Mucosa of stomach (tissue), 1 donor: Measurements from ENCODE around the gene IFT57.

Experiments used
- H3K27me3 ChIP-seq: one replicate; pipeline ENCODE4 v1.7.0; 2013; ENCODE audit warnings: mild to moderate bottlenecking, low read length; ENCODE audit not compliant: control insufficient read depth, insufficient read depth
- H3K36me3 ChIP-seq: one replicate; pipeline ENCODE4 v1.7.0; 2013; ENCODE audit warnings: low read length; ENCODE audit not compliant: control insufficient read depth, insufficient read depth
- H3K4me1 ChIP-seq: one replicate; pipeline ENCODE4 v1.7.0; 2013; ENCODE audit warnings: mild to moderate bottlenecking, low read length; ENCODE audit not compliant: control insufficient read depth, insufficient read depth
- H3K4me3 ChIP-seq: one replicate; pipeline ENCODE4 v1.7.0; 2013; ENCODE audit warnings: low read length
- H3K9ac ChIP-seq: one replicate; pipeline ENCODE4 v1.7.0; 2013; ENCODE audit warnings: mild to moderate bottlenecking, low read length, moderate library complexity
- H3K9me3 ChIP-seq: one replicate; pipeline ENCODE4 v1.7.0; 2013; ENCODE audit warnings: mild to moderate bottlenecking, low read length, moderate library complexity; ENCODE audit not compliant: control insufficient read depth
- donor health status: Pancreatic carcinoma.

IFT57 gene

GRCh38 chr3:108239082-108239481 is 16.9 kb upstream of the IFT57 start:
- Histone ChIP-seq H3K4me1 (peaks cover 4% of the 10 kb centered on the region), H3K9ac (no peak overlapping the region), H3K36me3 (no peaks in the 10 kb centered on the region), H3K27me3 (no peaks in the 10 kb centered on the region), H3K9me3 (no peaks in the 10 kb centered on the region), H3K4me3 (no peak overlapping the region)

DNA sequence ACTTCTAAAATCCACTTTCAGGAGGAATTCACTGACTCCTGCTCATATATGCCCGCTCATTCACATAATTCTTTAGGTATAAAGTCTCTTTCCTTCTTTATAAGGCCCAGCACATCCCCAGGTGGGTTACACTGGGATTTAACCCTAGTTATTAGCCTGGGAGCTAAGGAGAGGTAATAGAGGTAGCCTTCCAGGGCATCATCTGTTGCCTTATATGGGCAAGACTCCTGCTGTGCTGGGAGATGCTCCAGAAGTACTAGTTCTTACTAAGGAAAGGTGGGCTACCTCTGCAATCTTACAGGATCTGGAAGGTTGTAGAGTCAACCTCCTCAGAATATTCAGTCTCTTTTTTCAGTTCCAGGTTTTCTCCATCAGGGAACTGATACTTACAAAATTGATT is 13.1 kb upstream of the IFT57 start:
- Histone ChIP-seq H3K9ac (no peak overlapping the region), H3K9me3 (no peaks in the 10 kb centered on the region), H3K4me1 (peaks cover 10% of the 10 kb centered on the region), H3K27me3 (no peaks in the 10 kb centered on the region), H3K36me3 (no peaks in the 10 kb centered on the region), H3K4me3 (no peak overlapping the region)

DNA sequence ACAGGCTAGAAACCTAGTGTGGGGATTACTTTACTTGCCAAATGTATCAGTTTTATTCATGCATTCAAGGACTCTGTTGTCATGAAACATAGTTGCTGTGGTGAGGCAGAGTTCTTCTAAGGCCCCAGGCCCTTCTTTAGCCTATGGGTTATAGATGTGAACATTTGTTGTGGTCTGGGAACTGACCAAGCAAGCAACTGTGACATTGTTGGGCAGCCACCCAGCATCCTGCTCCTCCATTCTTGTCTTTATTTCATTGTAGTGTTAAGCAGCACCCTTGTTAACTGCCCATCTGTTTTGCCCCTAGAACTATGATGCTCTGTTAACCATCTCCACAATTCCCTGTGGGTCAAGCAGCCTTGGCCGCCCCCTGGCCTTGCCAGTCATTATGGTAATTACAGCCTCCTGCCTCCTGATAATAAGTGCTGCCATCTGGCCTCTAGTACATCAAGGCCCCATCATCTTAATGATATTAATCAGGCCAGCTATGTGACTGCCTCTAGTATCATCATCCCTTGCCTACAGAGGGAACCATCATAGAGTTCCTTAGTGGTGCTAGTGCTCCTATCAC is 12.2 kb upstream of the IFT57 start:
- Histone ChIP-seq H3K9ac (no peak overlapping the region), H3K27me3 (no peaks in the 10 kb centered on the region), H3K4me3 (no peak overlapping the region), H3K4me1 (peaks cover 8% of the 10 kb centered on the region), H3K36me3 (no peaks in the 10 kb centered on the region), H3K9me3 (no peaks in the 10 kb centered on the region)

- Histone ChIP-seq H3K9ac (no peak overlapping the region), H3K4me3 (no peak overlapping the region), H3K36me3 (no peaks in the 10 kb centered on the region), H3K4me1 (peaks cover 20% of the 10 kb centered on the region), H3K27me3 (no peaks in the 10 kb centered on the region), H3K9me3 (no peaks in the 10 kb centered on the region)
These were observed 6.1 kb upstream of the IFT57 start for GRCh38 chr3:108228286-108228685.

GRCh38 chr3:108227131-108227530 is 4.9 kb upstream of the IFT57 start:
- Histone ChIP-seq H3K9ac (no peak overlapping the region), H3K9me3 (no peaks in the 10 kb centered on the region), H3K36me3 (no peaks in the 10 kb centered on the region), H3K27me3 (no peaks in the 10 kb centered on the region), H3K4me3 (no peak overlapping the region), H3K4me1 (peaks cover 11% of the 10 kb centered on the region)

- H3K9ac ChIP-seq: no peak overlapping the region
- no peaks in the 10 kb centered on the region for H3K27me3 ChIP-seq
- H3K9me3 ChIP-seq: no peaks in the 10 kb centered on the region
- no peak overlapping the region for H3K4me3 ChIP-seq
- H3K4me1 ChIP-seq: peaks cover 11% of the 10 kb centered on the region
- no peaks in the 10 kb centered on the region for H3K36me3 ChIP-seq
These were observed 3.0 kb upstream of the IFT57 start for GRCh38 chr3:108225221-108225620.

- Histone ChIP-seq H3K36me3 (no peaks in the 10 kb centered on the region), H3K9ac (no peak overlapping the region), H3K4me3 (no peak overlapping the region)
These were observed 1.7 kb upstream of the IFT57 start for GRCh38 chr3:108223928-108224327.

GRCh38 chr3:108222853-108223565 is 785 bp upstream of the IFT57 start:
- Histone ChIP-seq H3K9me3 (no peaks in the 10 kb centered on the region), H3K4me1 (peaks cover 5% of the 10 kb centered on the region), H3K9ac (peak overlapping the region; percentile 89), H3K27me3 (no peaks in the 10 kb centered on the region), H3K4me3 (peak overlapping the region; percentile 92), H3K36me3 (no peaks in the 10 kb centered on the region)

More at GRCh38 chr3:108223928-108224327, 1.7 kb upstream of the IFT57 start:
- Histone ChIP-seq H3K27me3 (no peaks in the 10 kb centered on the region), H3K9me3 (no peaks in the 10 kb centered on the region), H3K4me1 (peaks cover 11% of the 10 kb centered on the region)

DNA sequence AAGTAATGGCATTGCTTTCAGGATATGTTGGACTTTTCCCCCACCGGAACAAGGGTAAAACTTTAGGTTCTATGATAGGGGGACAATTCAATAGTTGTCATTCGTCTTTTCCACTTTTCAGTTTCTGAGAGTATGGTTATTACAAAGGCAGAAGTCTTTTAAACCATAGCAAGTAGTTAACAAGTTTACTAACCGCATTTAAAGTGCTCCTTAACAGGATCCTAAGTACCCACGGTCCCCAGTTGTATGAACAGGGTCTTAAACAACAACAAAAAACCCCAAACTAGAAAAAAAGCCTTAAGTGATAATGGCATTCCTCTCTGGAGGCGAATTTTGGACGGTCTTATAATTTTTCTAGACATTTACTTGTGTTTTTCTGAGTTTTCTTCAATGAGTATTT is 831 bp downstream of the IFT57 start:
- peaks cover 5% of the 10 kb centered on the region for H3K4me1 ChIP-seq
- no peaks in the 10 kb centered on the region for H3K36me3 ChIP-seq
- peak overlapping the region; percentile 89 for H3K9ac ChIP-seq
- no peaks in the 10 kb centered on the region for H3K27me3 ChIP-seq
- H3K4me3 ChIP-seq: peak overlapping the region; percentile 92
- no peaks in the 10 kb centered on the region for H3K9me3 ChIP-seq

GRCh38 chr3:108219336-108219735 is 2.9 kb downstream of the IFT57 start:
- Histone ChIP-seq H3K4me1 (peaks cover 5% of the 10 kb centered on the region), H3K27me3 (no peaks in the 10 kb centered on the region), H3K9ac (no peak overlapping the region), H3K36me3 (no peaks in the 10 kb centered on the region), H3K4me3 (no peak overlapping the region), H3K9me3 (no peaks in the 10 kb centered on the region)

DNA sequence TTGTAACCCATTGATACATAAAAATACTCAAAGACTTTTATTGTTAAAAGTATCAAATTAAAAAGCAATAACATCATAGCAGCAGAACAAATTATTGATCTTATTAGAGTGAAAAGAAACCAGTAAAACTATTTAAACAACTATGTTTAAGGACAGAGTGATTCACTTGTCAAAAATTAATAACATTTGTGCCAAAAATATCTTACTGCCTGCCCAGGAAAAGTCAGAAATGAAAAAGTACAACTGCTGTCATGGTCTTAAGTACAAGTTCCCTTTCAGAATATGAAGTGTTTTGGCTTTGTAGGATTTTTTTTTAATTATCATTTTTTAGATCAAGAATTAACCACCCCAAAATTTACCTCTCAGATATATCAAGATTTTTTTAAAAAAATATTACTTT is 3.4 kb downstream of the IFT57 start:
- peaks cover 2% of the 10 kb centered on the region for H3K4me1 ChIP-seq
- H3K9ac ChIP-seq: no peak overlapping the region

GRCh38 chr3:108215871-108216270 is 6.4 kb downstream of the IFT57 start:
- Histone ChIP-seq H3K9ac (no peak overlapping the region), H3K36me3 (no peaks in the 10 kb centered on the region), H3K27me3 (no peaks in the 10 kb centered on the region), H3K4me1 (no peaks in the 10 kb centered on the region), H3K4me3 (no peak overlapping the region), H3K9me3 (no peaks in the 10 kb centered on the region)

More for the DNA sequence above, 3.4 kb downstream of the IFT57 start:
- Histone ChIP-seq H3K9me3 (no peaks in the 10 kb centered on the region), H3K27me3 (no peaks in the 10 kb centered on the region), H3K36me3 (no peaks in the 10 kb centered on the region), H3K4me3 (no peak overlapping the region)
